Measurements from ENCODE around the gene LRRC30. TPM values are rescaled to one million over a fixed set of nuclear protein-coding genes. Genes with fewer than 3 reads are reported as not detected.

Gene LRRC30
- total RNA-seq, 1 experiment from 2014 or later: not detected

DNA sequence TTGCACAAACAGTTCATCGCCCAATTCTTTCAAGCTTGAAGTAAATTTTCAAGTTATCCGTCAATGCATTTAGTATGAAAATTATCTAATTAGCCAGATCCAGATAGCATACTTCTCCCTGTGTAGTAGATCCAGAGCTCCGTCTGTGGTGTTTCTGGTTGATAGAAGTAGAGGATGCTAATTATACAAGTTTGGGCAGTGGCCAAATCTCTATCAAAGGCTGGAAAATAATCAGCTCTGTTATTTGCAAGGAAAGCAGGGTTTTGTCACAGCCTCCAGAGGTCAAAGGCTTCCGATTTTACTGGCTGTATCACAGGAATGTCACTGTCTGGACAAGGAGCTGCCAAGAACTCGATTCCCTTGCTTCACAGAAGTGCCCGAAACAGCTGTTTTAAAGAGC, 28.6 kb downstream of the LRRC30 start:
- Histone ChIP-seq H3K4me3 (replicated peaks in 1 of 2; ENCODE audit: low read depth in 1 of 2, low read length in 2 of 2) (no peak overlapping the region), H3K79me2 (ENCODE audit: insufficient read depth, low read length) (no peaks in the 10 kb centered on the region), H4K20me1 (ENCODE audit: insufficient read depth) (no peaks in the 10 kb centered on the region), H3K27ac (ENCODE audit: low read depth, low read length) (no peak overlapping the region), H3K9me3 (ENCODE audit: control insufficient read depth in 1 of 2, insufficient read depth in 1 of 2, low read depth in 1 of 2, low read length in 2 of 2) (peaks cover 0 to 9% of the 10 kb centered on the region in 2 experiments; a peak in 2 of 4 replicates), H3K4me2 (ENCODE audit: low read length) (no peak overlapping the region), H3K4me1 (ENCODE audit: control insufficient read depth in 1 of 2, insufficient read depth in 2 of 2, low read length in 2 of 2) (no peaks in the 10 kb centered on the region), H3K27me3 (ENCODE audit: insufficient read depth, low read length) (no peaks in the 10 kb centered on the region), H2AFZ (ENCODE audit: low read depth, low read length, poor library complexity, severe bottlenecking) (no peak overlapping the region), H3K9ac (ENCODE audit: low read length) (no peak overlapping the region), H3K9me2 (ENCODE audit: insufficient read depth) (no peaks in the 10 kb centered on the region), H3K36me3 (ENCODE audit: control insufficient read depth in 1 of 2, insufficient read depth in 2 of 2, low read length in 2 of 2) (no peaks in the 10 kb centered on the region)
- ChIA-PET RAD21 (ENCODE audit: low non-redundant PET in 1 of 2, low total read pairs in 2 of 2, uncharacterized antibody in 2 of 2, unreplicated experiment in 2 of 2) (no interaction called here), CTCF (no interaction called here), POLR2A (no interaction called here)
- intact Hi-C loops (cut with micrococcal nuclease): no loop called here
- DNase-seq (ENCODE audit: low read depth, low spot score) (no peak), ATAC-seq (no peak)
- no TSS peak for BruUV-seq (replicated peaks)
- TF ChIP-seq, protein P1, sequence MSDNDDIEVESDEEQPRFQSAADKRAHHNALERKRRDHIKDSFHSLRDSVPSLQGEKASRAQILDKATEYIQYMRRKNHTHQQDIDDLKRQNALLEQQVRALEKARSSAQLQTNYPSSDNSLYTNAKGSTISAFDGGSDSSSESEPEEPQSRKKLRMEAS (IDR thresholded peaks at IDR 0.05): no peak
- no peak for TF ChIP-seq ZFX (IDR thresholded peaks at IDR 0.05)
- TF ChIP-seq CEBPB (IDR thresholded peaks at IDR 0.05; ENCODE audit: low read depth): no peak
- no peak for TF ChIP-seq SP1 (IDR thresholded peaks at IDR 0.05; ENCODE audit: low read depth)
- TF ChIP-seq YY1 (IDR thresholded peaks at IDR 0.05; ENCODE audit: extremely low read depth, insufficient replicate concordance, low read depth, low read length): no peak
- no peak for TF ChIP-seq JUND (IDR thresholded peaks at IDR 0.05)
- no peak for TF ChIP-seq SIN3A (IDR thresholded peaks at IDR 0.05; ENCODE audit: low read depth)
- TF ChIP-seq POLR2A (IDR thresholded peaks at IDR 0.05; ENCODE audit: borderline replicate concordance, extremely low read depth, insufficient read depth, insufficient read length): no peak
- TF ChIP-seq, protein P2, sequence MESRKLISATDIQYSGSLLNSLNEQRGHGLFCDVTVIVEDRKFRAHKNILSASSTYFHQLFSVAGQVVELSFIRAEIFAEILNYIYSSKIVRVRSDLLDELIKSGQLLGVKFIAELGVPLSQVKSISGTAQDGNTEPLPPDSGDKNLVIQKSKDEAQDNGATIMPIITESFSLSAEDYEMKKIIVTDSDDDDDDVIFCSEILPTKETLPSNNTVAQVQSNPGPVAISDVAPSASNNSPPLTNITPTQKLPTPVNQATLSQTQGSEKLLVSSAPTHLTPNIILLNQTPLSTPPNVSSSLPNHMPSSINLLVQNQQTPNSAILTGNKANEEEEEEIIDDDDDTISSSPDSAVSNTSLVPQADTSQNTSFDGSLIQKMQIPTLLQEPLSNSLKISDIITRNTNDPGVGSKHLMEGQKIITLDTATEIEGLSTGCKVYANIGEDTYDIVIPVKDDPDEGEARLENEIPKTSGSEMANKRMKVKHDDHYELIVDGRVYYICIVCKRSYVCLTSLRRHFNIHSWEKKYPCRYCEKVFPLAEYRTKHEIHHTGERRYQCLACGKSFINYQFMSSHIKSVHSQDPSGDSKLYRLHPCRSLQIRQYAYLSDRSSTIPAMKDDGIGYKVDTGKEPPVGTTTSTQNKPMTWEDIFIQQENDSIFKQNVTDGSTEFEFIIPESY (IDR thresholded peaks at IDR 0.05; ENCODE audit: extremely low read depth, insufficient replicate concordance, low read length): no peak
- TF ChIP-seq POLR2AphosphoS5 (IDR thresholded peaks at IDR 0.05; ENCODE audit: low read depth, low read length): no peak

Measured in HCT116 (cell line).